K562 (cell line): ENCODE measurements around the gene ATG4D. TPM values are rescaled to one million over a fixed set of nuclear protein-coding genes. Genes with fewer than 3 reads are reported as not detected.

Experiments used
- ARHGAP35 ChIP-seq: fragments of 450-650 bp; IDR thresholded peaks from 2 replicates; pipeline ENCODE4 v1.6.1; 2018; ENCODE audit not compliant: partially characterized antibody
- CLOCK ChIP-seq: fragments of 250-450 bp; sonication (Bioruptor Pico); IDR thresholded peaks from 2 replicates; pipeline ENCODE4 v1.4.0; 2020; ENCODE audit warnings: mild to moderate bottlenecking, moderate library complexity, borderline replicate concordance
- CUX1 ChIP-seq: fragments of 200-800 bp; sonication (Bioruptor generic); IDR thresholded peaks from 2 replicates; pipeline ENCODE4 v1.6.1; 2016; ENCODE audit warnings: missing genetic modification characterization, missing compliant biosample characterization
- KAT7 ChIP-seq: sonication (generic); formaldehyde crosslinking; IDR thresholded peaks from 2 replicates; pipeline ENCODE4 v1.8.0; 2022; ENCODE audit warnings: missing genetic modification reagents, mild to moderate bottlenecking, borderline replicate concordance
- RBM39 ChIP-seq: fragments of 200-400 bp; formaldehyde crosslinking; optimal IDR thresholded peaks from 2 replicates; pipeline ENCODE3; 2018; ENCODE audit warnings: low read depth, low read length
- REST ChIP-seq, 2 experiments: fragments of 450-650 bp; formaldehyde crosslinking in 1 of 2; IDR thresholded peaks; 2 replicates each; pipeline versions ENCODE4 v1.4.0 to v1.6.1; 2014 to 2020; ENCODE audit warnings: mild to moderate bottlenecking in 2 of 2, borderline replicate concordance in 1 of 2, low read depth in 1 of 2
- RHOXF2B ChIP-seq: fragments of 250-450 bp; sonication (Bioruptor Pico); conservative IDR thresholded peaks from 2 replicates; pipeline ENCODE4 v1.5.1; 2021
- TRIM28 ChIP-seq: fragments of 450-650 bp; IDR thresholded peaks from 2 replicates; pipeline ENCODE4 v1.6.1; 2017
- ZBTB1 ChIP-seq: sonication (generic); formaldehyde crosslinking; IDR thresholded peaks from 2 replicates; pipeline ENCODE4 v1.8.1; 2023; ENCODE audit warnings: missing genetic modification reagents, low read depth, mild to moderate bottlenecking, borderline replicate concordance
- ZKSCAN1 ChIP-seq: fragments of 150-350 bp; IDR thresholded peaks from 2 replicates; pipeline ENCODE4 v1.6.1; 2016; ENCODE audit warnings: low read depth, low read length
- polyA plus RNA-seq, 8 experiments: library from polyadenylated mRNA; depleted of rRNA in 4 of 8; stranded (reverse) in 5 of 8; unstranded in 3 of 8; fragments of >200 nt; fragmentation: Nextera tagmentation in 2 of 8; fragmentation: Illumina TruSeq in 1 of 8; extraction: Ambion mirVana in 2 of 8; extraction: Trizol in 1 of 8; gene quantifications; 2 replicates each; pipeline versions ENCODE4 v1.2.1 to v1.2.3, GENCODE V29; 2011 to 2014; ENCODE audit warnings: inconsistent platforms in 1 of 8, missing spikeins in 1 of 8
- total RNA-seq, 7 experiments: library from RNA; depleted of rRNA in 6 of 7; stranded (reverse); fragments of >200 nt in 6 of 7; fragmentation: Illumina TruSeq in 2 of 7; extraction: Trizol in 2 of 7; gene quantifications; 2 replicates each; pipeline versions ENCODE4 v1.2.1 to v1.2.3, GENCODE V29; 2011 to 2021; ENCODE audit warnings: low replicate concordance in 1 of 7

Gene ATG4D
- total and polyA plus RNA-seq, 9 of the 15 experiments (the other 6 are each of a cell fraction or from before 2014, with no cell fraction given): 0.51 to 66.1 (median 22.9) TPM

- TF ChIP-seq KAT7 (CRISPR knock-in tag): peak; percentile 24; the same call in 1 of the 2 replicates
- no peak for TF ChIP-seq CLOCK (CRISPR knock-in tag)
- no peak for TF ChIP-seq RHOXF2B (CRISPR knock-in tag)
- TF ChIP-seq TRIM28: peak; percentile 66; the same call in 1 of the 2 replicates
- TF ChIP-seq RBM39: peak; percentile 54
- peak; percentile 87 for TF ChIP-seq CUX1 (CRISPR knock-in tag)
- TF ChIP-seq ZBTB1 (CRISPR knock-in tag): peak; percentile 59
- TF ChIP-seq ZKSCAN1: no peak
- TF ChIP-seq ARHGAP35: no peak
- TF ChIP-seq REST (IDR thresholded peaks at IDR 0.05; ENCODE audit: borderline replicate concordance): no peak
- no peak for TF ChIP-seq REST (CRISPR knock-in tag; IDR thresholded peaks at IDR 0.05; ENCODE audit: low read depth)
Observed at GRCh38 chr19:10503002-10503789, 40.5 kb upstream of the ATG4D start, which contains the start of gene KEAP1 (continued).
